ENCODE measurements around the gene ANXA9.

The ANXA9 gene

GRCh38 chr1:151008244-151009205, 26.4 kb downstream of the ANXA9 start, which contains the start of gene PRUNE1:
TSS of gene PRUNE1 (plus strand) at chr1:151008449. CDS start at chr1:151008633, 184 bp downstream.
- Histone ChIP-seq H3K4me1 (ENCODE audit: control insufficient read depth, insufficient read depth, low read length) (0 out of 2 replicates have a peak, but pooled peaks cover 3% of the 10 kb centered on the region), H3K4me3 (ENCODE audit: low read depth, low read length) (peak within 1 kb of the TSS; percentile 86), H3K36me3 (ENCODE audit: control insufficient read depth in 2 of 2, insufficient read depth in 1 of 2, low read length in 2 of 2) (peaks cover 0 to 3% of the 10 kb centered on the region in 2 experiments; a peak in 1 of 3 replicates), H3K9me3 (ENCODE audit: control insufficient read depth, insufficient read depth, low read depth, low read length) (no peaks in the 10 kb centered on the region), H3K27ac (ENCODE audit: extremely low read depth, low read depth, low read length) (peak within 1 kb of the TSS; percentile 61)
- POLR2A ChIA-PET: interaction anchor here (0.7 kb wide), 1 partner anchor 204 kb away, joined by 3 read pairs; no protein-coding TSS in a partner anchor
- CTCF ChIA-PET: interaction anchor here (0.7 to 1.4 kb wide), 2 partner anchors 28 to 51 kb away, joined by 4 to 5 read pairs; partner anchors contain the start of genes BNIPL and CDC42SE1
- TF ChIP-seq ZNF585B (tag by site-specific recombination; IDR thresholded peaks at IDR 0.05): 0 out of 2 replicates have a peak, but pooled peaks have one; percentile 4
- no peak for TF ChIP-seq MZF1 (tag by site-specific recombination; IDR thresholded peaks at IDR 0.05; ENCODE audit: borderline replicate concordance)
- no peak for TF ChIP-seq PRDM1 (tag by site-specific recombination; IDR thresholded peaks at IDR 0.05)
- TF ChIP-seq ZNF223 (tag by site-specific recombination; IDR thresholded peaks at IDR 0.05): no peak
- no peak for TF ChIP-seq ZNF292 (tag by site-specific recombination; IDR thresholded peaks at IDR 0.05; ENCODE audit: borderline replicate concordance, low read depth)
- TF ChIP-seq ZNF843 (tag by site-specific recombination; IDR thresholded peaks at IDR 0.05): 0 out of 2 replicates have a peak, but pooled peaks have one; percentile 42
- TF ChIP-seq ZNF639 (tag by site-specific recombination; IDR thresholded peaks at IDR 0.05): no peak; the same call in 1 of the 2 replicates
- TF ChIP-seq KLF1 (tag by site-specific recombination; IDR thresholded peaks at IDR 0.05): no peak
- TF ChIP-seq ZNF624 (tag by site-specific recombination; IDR thresholded peaks at IDR 0.05): no peak
- no peak for TF ChIP-seq ZNF830 (tag by site-specific recombination; IDR thresholded peaks at IDR 0.05; ENCODE audit: low read depth)
- TF ChIP-seq PRDM2 (tag by site-specific recombination; IDR thresholded peaks at IDR 0.05; ENCODE audit: borderline replicate concordance): no peak
- TF ChIP-seq ZBTB17 (tag by site-specific recombination; IDR thresholded peaks at IDR 0.05): peak; percentile 78
- no peak for TF ChIP-seq ZNF707 (tag by site-specific recombination; IDR thresholded peaks at IDR 0.05)
- peak; percentile 84 for TF ChIP-seq ZBTB48 (tag by site-specific recombination; IDR thresholded peaks at IDR 0.05)
- no peak for TF ChIP-seq ZNF473 (tag by site-specific recombination; IDR thresholded peaks at IDR 0.05)
- TF ChIP-seq ZNF169 (tag by site-specific recombination; IDR thresholded peaks at IDR 0.05): no peak
- peak; percentile 51; the same call in 1 of the 2 replicates for TF ChIP-seq KLF8 (tag by site-specific recombination; IDR thresholded peaks at IDR 0.05)
- TF ChIP-seq ZNF48 (tag by site-specific recombination; IDR thresholded peaks at IDR 0.05): no peak
- peak; percentile 81 for TF ChIP-seq ZBTB10 (tag by site-specific recombination; IDR thresholded peaks at IDR 0.05)
- TF ChIP-seq ZSCAN23 (tag by site-specific recombination; IDR thresholded peaks at IDR 0.05): no peak
- TF ChIP-seq ZNF121 (tag by site-specific recombination; IDR thresholded peaks at IDR 0.05): no peak
- no peak for TF ChIP-seq ZFP3 (tag by site-specific recombination; IDR thresholded peaks at IDR 0.05; ENCODE audit: low read depth)
- TF ChIP-seq ZNF701 (tag by site-specific recombination; IDR thresholded peaks at IDR 0.05): no peak
- TF ChIP-seq ZNF394 (tag by site-specific recombination; IDR thresholded peaks at IDR 0.05; ENCODE audit: borderline replicate concordance): no peak
- TF ChIP-seq ZNF571 (tag by site-specific recombination; IDR thresholded peaks at IDR 0.05): no peak
- TF ChIP-seq ZNF138 (tag by site-specific recombination; IDR thresholded peaks at IDR 0.05; ENCODE audit: borderline replicate concordance): no peak
- TF ChIP-seq ZNF391 (tag by site-specific recombination; IDR thresholded peaks at IDR 0.05; ENCODE audit: borderline replicate concordance, low read depth): peak; percentile 91; the same call in 1 of the 2 replicates
